Smooth muscle cell (in vitro differentiated cells): ENCODE data around the gene RFTN1. TPM values are rescaled to one million over a fixed set of nuclear protein-coding genes. Genes with fewer than 3 reads are reported as not detected.

Experiments
- DNase-seq: peaks from one replicate; lab custom pipeline; 2025; ENCODE audit not compliant: unreplicated experiment; lab: John Stamatoyannopoulos, UW
- H2AFZ ChIP-seq: fragments of 200-600 bp; sonication (generic); 2 replicates; pipeline ENCODE4 v1.6.0; 2016; ENCODE audit warnings: antibody characterized with exemption, low read depth, mild to moderate bottlenecking
- H3F3A ChIP-seq: fragments of 200-600 bp; sonication (generic); 2 replicates; pipeline ENCODE4 v1.6.0; 2017; ENCODE audit warnings: antibody characterized with exemption, low read depth
- H3K27ac ChIP-seq: fragments of 200-600 bp; sonication (generic); 2 replicates; pipeline ENCODE4 v1.5.1; 2016; ENCODE audit warnings: low read depth, mild to moderate bottlenecking
- H3K27me3 ChIP-seq: fragments of 200-600 bp; sonication (generic); 2 replicates; pipeline ENCODE4 v1.6.1; 2016; ENCODE audit warnings: low read depth, mild to moderate bottlenecking
- H3K36me3 ChIP-seq: fragments of 200-600 bp; sonication (generic); 2 replicates; pipeline ENCODE4 v1.5.1; 2016; ENCODE audit warnings: low read depth
- H3K4me1 ChIP-seq: fragments of 200-600 bp; sonication (generic); 2 replicates; pipeline ENCODE4 v1.5.1; 2016; ENCODE audit warnings: low read depth
- H3K4me2 ChIP-seq: fragments of 200-600 bp; sonication (generic); 2 replicates; pipeline ENCODE4 v1.6.0; 2016; ENCODE audit warnings: mild to moderate bottlenecking
- H3K4me3 ChIP-seq: fragments of 200-600 bp; sonication (generic); 2 replicates; pipeline ENCODE4 v1.5.1; 2016; ENCODE audit warnings: mild to moderate bottlenecking
- H3K79me2 ChIP-seq: fragments of 200-600 bp; sonication (generic); 2 replicates; pipeline ENCODE4 v1.6.0; 2016; ENCODE audit warnings: low read depth, mild to moderate bottlenecking
- H3K9ac ChIP-seq: fragments of 200-600 bp; sonication (generic); 2 replicates; pipeline ENCODE4 v1.6.0; 2016; ENCODE audit warnings: low read depth
- H3K9me3 ChIP-seq: fragments of 200-600 bp; sonication (generic); replicated peaks from 2 replicates; pipeline ENCODE4 v1.5.1; 2016; ENCODE audit warnings: low read depth
- H4K20me1 ChIP-seq: fragments of 200-600 bp; sonication (generic); 2 replicates; pipeline ENCODE4 v1.6.0; 2016; ENCODE audit warnings: low read depth
- CTCF ChIP-seq: fragments of 200-600 bp; sonication (generic); IDR thresholded peaks from 2 replicates; pipeline ENCODE4 v1.5.1; 2017; ENCODE audit warnings: borderline replicate concordance, mild to moderate bottlenecking, antibody characterized with exemption; ENCODE audit not compliant: insufficient read depth, poor library complexity, severe bottlenecking
- WGBS: methylation state at CpG from one replicate; pipeline ENCODE4 v1.1.7; 2016; ENCODE audit warnings: low lambda C conversion rate; 5-methylcytosine and 5-hydroxymethylcytosine counted together
- polyA plus RNA-seq: library from polyadenylated mRNA; unstranded; fragments of >200 nt; fragmentation: Nextera tagmentation; extraction: Ambion mirVana; gene quantifications from 2 replicates; pipeline ENCODE4 v1.2.1, GENCODE V29; 2016
- total RNA-seq: library from RNA; depleted of rRNA; stranded (reverse); fragments of >200 nt; gene quantifications from 2 replicates; pipeline ENCODE4 v1.2.3, GENCODE V29; 2014

RFTN1 gene
- total and polyA plus RNA-seq, 2 experiments from 2014 or later = 21.7 to 35.6 TPM

GRCh38 chr3:16488637-16489036 lies 24.9 kb downstream of the RFTN1 start:
- Histone ChIP-seq H3K9ac (no peak overlapping the region), H3F3A (no peaks in the 10 kb centered on the region), H3K36me3 (peaks cover 5% of the 10 kb centered on the region), H3K4me2 (no peak overlapping the region), H2AFZ (no peak overlapping the region), H4K20me1 (no peaks in the 10 kb centered on the region), H3K79me2 (no peaks in the 10 kb centered on the region), H3K9me3 (no peaks in the 10 kb centered on the region), H3K4me1 (peaks cover 5% of the 10 kb centered on the region), H3K27ac (no peak overlapping the region), H3K27me3 (no peaks in the 10 kb centered on the region), H3K4me3 (no peak overlapping the region)
- 94% methylated on average over 3 of the region's 3 CpGs for WGBS
- TF ChIP-seq CTCF = no peak
- DNase-seq = no peak

- H3F3A ChIP-seq = no peaks in the 10 kb centered on the region
- H3K27ac ChIP-seq = no peak overlapping the region
- H3K4me1 ChIP-seq = peaks cover 5% of the 10 kb centered on the region
- no peak overlapping the region for H2AFZ ChIP-seq
- no peak for DNase-seq
- no peaks in the 10 kb centered on the region for H4K20me1 ChIP-seq
- no peaks in the 10 kb centered on the region for H3K79me2 ChIP-seq
- no peak for TF ChIP-seq CTCF
- no peak overlapping the region for H3K4me2 ChIP-seq
- H3K36me3 ChIP-seq = peaks cover 5% of the 10 kb centered on the region
- H3K9me3 ChIP-seq = no peaks in the 10 kb centered on the region
- no peaks in the 10 kb centered on the region for H3K27me3 ChIP-seq
- no peak overlapping the region for H3K4me3 ChIP-seq
- 98% methylated on average over 11 of the region's 11 CpGs for WGBS
- H3K9ac ChIP-seq = no peak overlapping the region
Measured at GRCh38 chr3:16487511-16488175, 25.9 kb downstream of the RFTN1 start.

GRCh38 chr3:16486951-16487480 lies 26.5 kb downstream of the RFTN1 start:
- H2AFZ ChIP-seq = no peak overlapping the region
- no peaks in the 10 kb centered on the region for H3K9me3 ChIP-seq
- no peak for TF ChIP-seq CTCF
- no peak overlapping the region for H3K4me2 ChIP-seq
- DNase-seq = no peak
- H3K4me3 ChIP-seq = no peak overlapping the region
- no peak overlapping the region for H3K9ac ChIP-seq
- no peaks in the 10 kb centered on the region for H3F3A ChIP-seq
- no peaks in the 10 kb centered on the region for H4K20me1 ChIP-seq
- no peaks in the 10 kb centered on the region for H3K27me3 ChIP-seq
- peaks cover 5% of the 10 kb centered on the region for H3K36me3 ChIP-seq
- 92% methylated on average over 6 of the region's 6 CpGs for WGBS
- H3K4me1 ChIP-seq = peaks cover 9% of the 10 kb centered on the region
- H3K27ac ChIP-seq = no peak overlapping the region
- no peaks in the 10 kb centered on the region for H3K79me2 ChIP-seq

- no peaks in the 10 kb centered on the region for H3F3A ChIP-seq
- no peak overlapping the region for H3K4me3 ChIP-seq
- DNase-seq = no peak
- TF ChIP-seq CTCF = no peak
- H4K20me1 ChIP-seq = no peaks in the 10 kb centered on the region
- no peaks in the 10 kb centered on the region for H3K27me3 ChIP-seq
- H3K4me2 ChIP-seq = no peak overlapping the region
- no peaks in the 10 kb centered on the region for H3K79me2 ChIP-seq
- H3K36me3 ChIP-seq = no peaks in the 10 kb centered on the region
- H2AFZ ChIP-seq = no peak overlapping the region
- peaks cover 13% of the 10 kb centered on the region for H3K4me1 ChIP-seq
- H3K27ac ChIP-seq = no peak overlapping the region
- WGBS = 93% methylated on average over 2 of the region's 2 CpGs
- no peak overlapping the region for H3K9ac ChIP-seq
- H3K9me3 ChIP-seq = no peaks in the 10 kb centered on the region
Measured at GRCh38 chr3:16486201-16486600, 27.3 kb downstream of the RFTN1 start.
